VCaP (cell line): ENCODE data around the gene GFPT2.

ENCODE experiments used
- H3K27ac ChIP-seq: fragments of 450-650 bp; 2 replicates; pipeline ENCODE4 v1.5.1; 2017
- TF ChIP-seq, protein P1 (sequence below): fragments of 450-650 bp; conservative IDR thresholded peaks from 2 replicates; pipeline ENCODE4 v1.5.1; 2017; ENCODE audit warnings: mild to moderate bottlenecking, moderate library complexity

The GFPT2 gene

DNA sequence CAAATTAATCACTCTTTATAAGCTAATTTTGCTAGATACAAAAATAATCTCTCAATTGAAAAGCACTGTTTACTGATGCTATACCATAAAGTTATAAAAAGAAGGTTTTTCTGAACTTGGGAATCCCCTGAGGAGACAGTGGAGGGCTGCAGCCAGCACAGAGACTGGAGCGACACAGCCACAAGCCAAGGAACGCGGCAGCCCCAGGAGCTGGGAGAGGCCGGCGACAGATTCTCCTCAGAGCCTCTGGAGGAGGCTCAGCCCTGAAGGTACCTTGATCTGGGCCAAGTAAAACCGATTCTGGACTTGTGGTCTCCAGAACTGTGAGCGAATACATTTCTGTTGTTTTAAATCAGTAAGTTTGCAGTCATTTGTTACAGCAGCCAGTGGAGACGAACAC, 3.7 kb downstream of the GFPT2 start:
- TF ChIP-seq, protein P1, sequence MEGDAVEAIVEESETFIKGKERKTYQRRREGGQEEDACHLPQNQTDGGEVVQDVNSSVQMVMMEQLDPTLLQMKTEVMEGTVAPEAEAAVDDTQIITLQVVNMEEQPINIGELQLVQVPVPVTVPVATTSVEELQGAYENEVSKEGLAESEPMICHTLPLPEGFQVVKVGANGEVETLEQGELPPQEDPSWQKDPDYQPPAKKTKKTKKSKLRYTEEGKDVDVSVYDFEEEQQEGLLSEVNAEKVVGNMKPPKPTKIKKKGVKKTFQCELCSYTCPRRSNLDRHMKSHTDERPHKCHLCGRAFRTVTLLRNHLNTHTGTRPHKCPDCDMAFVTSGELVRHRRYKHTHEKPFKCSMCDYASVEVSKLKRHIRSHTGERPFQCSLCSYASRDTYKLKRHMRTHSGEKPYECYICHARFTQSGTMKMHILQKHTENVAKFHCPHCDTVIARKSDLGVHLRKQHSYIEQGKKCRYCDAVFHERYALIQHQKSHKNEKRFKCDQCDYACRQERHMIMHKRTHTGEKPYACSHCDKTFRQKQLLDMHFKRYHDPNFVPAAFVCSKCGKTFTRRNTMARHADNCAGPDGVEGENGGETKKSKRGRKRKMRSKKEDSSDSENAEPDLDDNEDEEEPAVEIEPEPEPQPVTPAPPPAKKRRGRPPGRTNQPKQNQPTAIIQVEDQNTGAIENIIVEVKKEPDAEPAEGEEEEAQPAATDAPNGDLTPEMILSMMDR: no peak
- no peak overlapping the region for H3K27ac ChIP-seq

DNA sequence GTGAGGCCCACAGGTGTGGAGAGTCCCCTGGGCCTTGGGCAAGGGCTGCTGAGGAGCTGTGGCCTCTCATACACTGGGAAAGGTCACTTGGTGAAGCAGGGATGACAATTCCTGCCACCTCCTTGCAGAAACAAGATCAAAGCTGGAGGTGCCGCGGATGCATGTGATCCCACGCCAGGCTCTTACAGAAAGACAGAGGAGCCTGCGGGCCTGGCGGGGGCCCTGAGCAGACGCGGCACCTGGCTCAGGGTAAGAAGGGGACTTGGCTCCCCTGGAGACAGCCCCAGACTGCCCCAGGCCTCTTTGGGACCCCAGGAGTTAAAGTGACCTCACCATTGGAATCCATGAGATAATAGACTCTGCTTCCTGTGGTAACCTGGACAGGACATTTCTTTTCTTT, 4.8 kb downstream of the GFPT2 start:
- H3K27ac ChIP-seq: no peak overlapping the region
- TF ChIP-seq, protein P1: no peak

GRCh38 chr5:180347702-180348101, 5.4 kb downstream of the GFPT2 start:
- TF ChIP-seq, protein P1: no peak
- H3K27ac ChIP-seq: no peak overlapping the region

GRCh38 chr5:180346358-180346757, 6.8 kb downstream of the GFPT2 start:
- no peak overlapping the region for H3K27ac ChIP-seq
- TF ChIP-seq, protein P1: no peak

DNA sequence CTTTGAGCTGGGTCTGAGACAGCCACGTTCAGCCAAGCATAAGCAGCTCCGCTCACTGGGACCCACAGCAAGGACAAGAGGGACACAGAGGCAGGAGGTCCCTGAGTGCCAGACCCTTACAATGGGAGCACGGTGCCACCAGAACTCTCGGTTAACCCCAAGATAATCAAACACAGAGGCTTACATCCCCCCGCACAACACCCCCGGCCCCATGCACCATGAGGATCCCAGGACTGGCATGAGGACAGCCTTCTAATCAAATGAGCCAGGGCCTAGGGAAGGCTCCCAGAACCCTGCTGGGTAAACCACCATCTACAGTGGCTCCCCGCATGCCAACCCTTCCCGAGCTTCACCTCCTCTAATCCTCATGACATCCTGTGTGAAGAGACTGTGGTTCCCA, 7.4 kb downstream of the GFPT2 start:
- TF ChIP-seq, protein P1: no peak
- no peak overlapping the region for H3K27ac ChIP-seq

GRCh38 chr5:180345186-180345585, 8.0 kb downstream of the GFPT2 start:
- H3K27ac ChIP-seq: no peak overlapping the region
- TF ChIP-seq, protein P1: no peak

- TF ChIP-seq, protein P1: no peak
- H3K27ac ChIP-seq: no peak overlapping the region
Measured at GRCh38 chr5:180344696-180344999, 8.5 kb downstream of the GFPT2 start.
